Nephron progenitor cell (in vitro differentiated cells): ENCODE measurements around the gene SLC24A2.

Source experiments
- DNase-seq: peaks from one replicate; pipeline ENCODE4 v3.0.0; 2021
- H3K27ac Mint-ChIP-seq: 2 replicates; pipeline ENCODE4 v1.8.0; 2021; ENCODE audit warnings: mild to moderate bottlenecking, moderate library complexity, mixed read lengths
- H3K27me3 Mint-ChIP-seq: 2 replicates; pipeline ENCODE4 v1.8.0; 2021; ENCODE audit warnings: mild to moderate bottlenecking, low read depth, mixed read lengths; ENCODE audit not compliant: poor library complexity
- H3K36me3 Mint-ChIP-seq: 2 replicates; pipeline ENCODE4 v1.8.0; 2021; ENCODE audit warnings: low read depth, mixed read lengths
- H3K4me1 Mint-ChIP-seq: 2 replicates; pipeline ENCODE4 v1.8.0; 2021; ENCODE audit warnings: mixed read lengths
- H3K4me3 Mint-ChIP-seq: 2 replicates; pipeline ENCODE4 v1.8.0; 2021; ENCODE audit warnings: mild to moderate bottlenecking, moderate library complexity, mixed read lengths
- H3K9me3 Mint-ChIP-seq: 2 replicates; pipeline ENCODE4 v1.8.0; 2021; ENCODE audit warnings: mild to moderate bottlenecking, moderate library complexity, mixed read lengths
- CTCF ChIP-seq: fragments of 200-600 bp; sonication (generic); IDR thresholded peaks from 2 replicates; pipeline ENCODE4 v1.5.0; 2021; ENCODE audit warnings: antibody characterized with exemption

SLC24A2 gene

GRCh38 chr9:19809422-19810269 lies 20.8 kb upstream of the SLC24A2 start:
- peaks cover 31% of the 10 kb centered on the region for H3K9me3 Mint-ChIP-seq
- no peak overlapping the region for H3K4me3 Mint-ChIP-seq
- no peak overlapping the region for H3K27ac Mint-ChIP-seq
- no peak for DNase-seq
- peaks cover 4% of the 10 kb centered on the region for H3K4me1 Mint-ChIP-seq
- H3K27me3 Mint-ChIP-seq = no peaks in the 10 kb centered on the region
- no peak for TF ChIP-seq CTCF
- H3K36me3 Mint-ChIP-seq = peaks cover 19% of the 10 kb centered on the region

GRCh38 chr9:19807182-19807892 lies 18.5 kb upstream of the SLC24A2 start:
- peaks cover 14% of the 10 kb centered on the region for H3K9me3 Mint-ChIP-seq
- H3K27me3 Mint-ChIP-seq = no peaks in the 10 kb centered on the region
- TF ChIP-seq CTCF = no peak
- peaks cover 4% of the 10 kb centered on the region for H3K4me1 Mint-ChIP-seq
- H3K27ac Mint-ChIP-seq = no peak overlapping the region
- no peak overlapping the region for H3K4me3 Mint-ChIP-seq
- DNase-seq = no peak
- peaks cover 10% of the 10 kb centered on the region for H3K36me3 Mint-ChIP-seq

GRCh38 chr9:19804431-19804830 lies 15.6 kb upstream of the SLC24A2 start:
- no peak for DNase-seq
- H3K36me3 Mint-ChIP-seq = no peaks in the 10 kb centered on the region
- H3K4me1 Mint-ChIP-seq = peaks cover 4% of the 10 kb centered on the region
- no peaks in the 10 kb centered on the region for H3K9me3 Mint-ChIP-seq
- H3K4me3 Mint-ChIP-seq = no peak overlapping the region
- no peaks in the 10 kb centered on the region for H3K27me3 Mint-ChIP-seq
- no peak for TF ChIP-seq CTCF
- H3K27ac Mint-ChIP-seq = no peak overlapping the region

GRCh38 chr9:19800884-19801283 lies 12.0 kb upstream of the SLC24A2 start:
- no peak for DNase-seq
- no peak for TF ChIP-seq CTCF
- Mint-ChIP-seq H3K4me3 (no peak overlapping the region), H3K9me3 (no peaks in the 10 kb centered on the region), H3K27ac (no peak overlapping the region), H3K4me1 (no peaks in the 10 kb centered on the region), H3K27me3 (peaks cover 3% of the 10 kb centered on the region), H3K36me3 (no peaks in the 10 kb centered on the region)

- DNase-seq = no peak
- no peak overlapping the region for H3K27ac Mint-ChIP-seq
- peaks cover 3% of the 10 kb centered on the region for H3K27me3 Mint-ChIP-seq
- H3K36me3 Mint-ChIP-seq = no peaks in the 10 kb centered on the region
- H3K4me1 Mint-ChIP-seq = no peaks in the 10 kb centered on the region
- no peaks in the 10 kb centered on the region for H3K9me3 Mint-ChIP-seq
- no peak overlapping the region for H3K4me3 Mint-ChIP-seq
- no peak for TF ChIP-seq CTCF
These were observed 10.9 kb upstream of the SLC24A2 start for GRCh38 chr9:19799784-19800183.
